ENCODE measurements around the gene NSMF.

NSMF gene

GRCh38 chr9:137433916-137434431, 25.2 kb downstream of the NSMF start:
- no peak for TF ChIP-seq CTCF (IDR thresholded peaks at IDR 0.05)

GRCh38 chr9:137433349-137433915, 25.7 kb downstream of the NSMF start:
- TF ChIP-seq CTCF (IDR thresholded peaks at IDR 0.05), result no peak

- no peak for TF ChIP-seq CTCF (IDR thresholded peaks at IDR 0.05)
These were observed 26.3 kb downstream of the NSMF start for GRCh38 chr9:137432687-137433348.

- TF ChIP-seq CTCF (IDR thresholded peaks at IDR 0.05), result no peak
These were observed 27.7 kb downstream of the NSMF start for GRCh38 chr9:137431416-137431931.

- no peak for TF ChIP-seq CTCF (IDR thresholded peaks at IDR 0.05)
These were observed 28.3 kb downstream of the NSMF start for GRCh38 chr9:137430723-137431415.

- no peak for TF ChIP-seq CTCF (IDR thresholded peaks at IDR 0.05)
These were observed 29.0 kb downstream of the NSMF start for GRCh38 chr9:137429974-137430722.

- no peak for TF ChIP-seq CTCF (IDR thresholded peaks at IDR 0.05)
These were observed 29.6 kb downstream of the NSMF start for GRCh38 chr9:137429546-137429890.
